ENCODE data around the gene KAT5. TPM values are rescaled to one million over a fixed set of nuclear protein-coding genes. Genes with fewer than 3 reads are reported as not detected.
"Not testable (repeated sequence)": the region's sequence is repeated elsewhere in the genome, so short reads cannot be mapped to it uniquely, and the experiment has no call there.

KAT5 gene
- total RNA-seq, 1 donor from 2014 or later: 43.2 TPM

- DNase-seq (ENCODE audit: low read depth): no peak
Observed at GRCh38 chr11:65743681-65744025, 31.6 kb downstream of the KAT5 start.

- peak; percentile 41 for DNase-seq (ENCODE audit: low read depth)
Observed at GRCh38 chr11:65744026-65744698, 32.1 kb downstream of the KAT5 start.

GRCh38 chr11:65744699-65745042 is 32.6 kb downstream of the KAT5 start:
- DNase-seq (ENCODE audit: low read depth): no peak

- no peak for DNase-seq (ENCODE audit: low read depth)
Observed at GRCh38 chr11:65745049-65745448, 33.0 kb downstream of the KAT5 start.

GRCh38 chr11:65762169-65762568 is 50.1 kb downstream of the KAT5 start:
- not testable (repeated sequence) for DNase-seq (ENCODE audit: low read depth)

- not testable (repeated sequence) for DNase-seq (ENCODE audit: low read depth)
Observed at GRCh38 chr11:65762816-65763215, 50.8 kb downstream of the KAT5 start.

- DNase-seq (ENCODE audit: low read depth): no peak
Observed at GRCh38 chr11:65764434-65764833, 52.4 kb downstream of the KAT5 start.

- DNase-seq (ENCODE audit: low read depth): peak; percentile 12
Observed at GRCh38 chr11:65766535-65766934, 54.5 kb downstream of the KAT5 start.

GRCh38 chr11:65767406-65767805 is 55.4 kb downstream of the KAT5 start:
- DNase-seq (ENCODE audit: low read depth): no peak

GRCh38 chr11:65767806-65768205 is 55.8 kb downstream of the KAT5 start:
- not testable (repeated sequence) for DNase-seq (ENCODE audit: low read depth)

Other genes starting within 250 kb of the KAT5 start
- gene MALAT1, start 213.2 kb upstream of the KAT5 start, total RNA-seq: 5,859 and 8,069 TPM in 2 replicates
- 84.4 and 128 TPM in 2 replicates for gene SCYL1, start 187.2 kb upstream of the KAT5 start, total RNA-seq
- 26.4 and 27.5 TPM in 2 replicates for gene LTBP3, start 153.9 kb upstream of the KAT5 start, total RNA-seq
- gene ZNRD2, start 141.8 kb upstream of the KAT5 start, total RNA-seq: 41.4 and 42.4 TPM in 2 replicates
- gene FAM89B, start 139.7 kb upstream of the KAT5 start, total RNA-seq: 91.7 and 116 TPM in 2 replicates
- gene EHBP1L1, start 136.2 kb upstream of the KAT5 start, total RNA-seq: 591 and 791 TPM in 2 replicates
- not detected in 2 replicates for gene KCNK7, start 116.5 kb upstream of the KAT5 start, total RNA-seq
- gene MAP3K11, start 98.0 kb upstream of the KAT5 start, total RNA-seq: 30.9 and 32.7 TPM in 2 replicates
- 21.6 and 25.2 TPM in 2 replicates for gene PCNX3, start 96.5 kb upstream of the KAT5 start, total RNA-seq
- gene SIPA1, start 74.2 kb upstream of the KAT5 start, total RNA-seq: 19.7 and 42.6 TPM in 2 replicates
- 32.8 and 37.1 TPM in 2 replicates for gene RELA, start 49.3 kb upstream of the KAT5 start, total RNA-seq
- gene RNASEH2C, start 8.5 kb downstream of the KAT5 start, total RNA-seq: 37.1 and 83.3 TPM in 2 replicates
- gene AP5B1, start 68.7 kb downstream of the KAT5 start, total RNA-seq: 9.8 and 10.2 TPM in 2 replicates
- gene OVOL1, start 74.8 kb downstream of the KAT5 start, total RNA-seq: not detected in 2 replicates
- gene SNX32, start 121.7 kb downstream of the KAT5 start, total RNA-seq: 0.36 and 0.40 TPM in 2 replicates
- 748 and 837 TPM in 2 replicates for gene CFL1, start 145.9 kb downstream of the KAT5 start, total RNA-seq
- gene MUS81, start 148.2 kb downstream of the KAT5 start, total RNA-seq: 46.8 and 47.6 TPM in 2 replicates
- gene EFEMP2, start 160.5 kb downstream of the KAT5 start, total RNA-seq: 124 and 141 TPM in 2 replicates
- gene CTSW, start 167.6 kb downstream of the KAT5 start, total RNA-seq: not detected in 2 replicates
- gene FIBP, start 176.2 kb downstream of the KAT5 start, total RNA-seq: 92.4 and 103 TPM in 2 replicates
- gene CCDC85B, start 178.4 kb downstream of the KAT5 start, total RNA-seq: 76.4 and 102 TPM in 2 replicates
- 7.5 and 11.6 TPM in 2 replicates for gene FOSL1, start 188.1 kb downstream of the KAT5 start, total RNA-seq
- 30.5 and 36.2 TPM in 2 replicates for gene C11orf68, start 206.8 kb downstream of the KAT5 start, total RNA-seq
- 133 and 165 TPM in 2 replicates for gene DRAP1, start 207.2 kb downstream of the KAT5 start, total RNA-seq
- gene TSGA10IP, start 233.2 kb downstream of the KAT5 start, total RNA-seq: not detected in 2 replicates
- gene SART1, start 249.5 kb downstream of the KAT5 start, total RNA-seq: 32.3 and 39.2 TPM in 2 replicates